K562 treated with DMSO at 1 percent for 48 hours (cell line): ENCODE measurements around the gene NALCN. TPM values are rescaled to one million over a fixed set of nuclear protein-coding genes. Genes with fewer than 3 reads are reported as not detected.

Source experiments
- total RNA-seq: library from RNA; unstranded; fragments of 300-600 nt; gene quantifications from 2 replicates; pipeline ENCODE4 v1.2.3, GENCODE V29; 2022; ENCODE audit warnings: low replicate concordance; ENCODE audit errors: extremely low read depth

Gene NALCN
- total RNA-seq, result not detected in 2 replicates

GRCh38 chr13:101416181-101417042 lies at the start of gene NALCN:
NALCN (minus strand) TSS chr13:101416508; CDS start chr13:101399126, 17,382 bp downstream.

GRCh38 chr13:101452519-101453485 lies 36.5 kb upstream of the NALCN start, which contains the start of gene ITGBL1:
ITGBL1 (plus strand) TSS chr13:101452675; CDS start chr13:101452834, 159 bp downstream.

Other genes with a start within 250 kb of the NALCN start
- gene ITGBL1, start 36.2 kb upstream of the NALCN start, total RNA-seq, result not detected in 2 replicates